ENCODE data around the gene SLC35F2.
"Not testable (repeated sequence)": the region's sequence is repeated elsewhere in the genome, so short reads cannot be mapped to it uniquely, and the experiment has no call there.

Gene SLC35F2

DNA sequence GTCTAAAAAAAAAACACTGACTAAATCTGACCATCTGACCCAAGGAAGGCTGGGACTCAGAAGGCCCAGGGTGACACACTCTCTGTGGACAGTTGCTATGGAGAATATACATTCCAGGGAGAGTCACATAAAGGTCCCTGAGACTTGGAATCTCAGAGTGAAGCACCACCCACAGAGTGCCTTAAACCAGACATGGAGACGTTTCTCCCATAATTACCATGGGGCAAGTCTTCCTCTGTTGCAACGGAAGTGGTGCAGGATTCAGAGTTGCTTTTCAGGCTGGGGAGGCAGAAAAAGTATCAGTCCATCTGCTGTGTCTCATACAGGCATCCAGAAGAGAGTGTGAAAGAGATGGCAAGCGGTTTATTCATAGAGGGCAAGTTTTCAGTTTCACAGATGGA lies 88.0 kb downstream of the SLC35F2 start:
- TF ChIP-seq, protein P1, sequence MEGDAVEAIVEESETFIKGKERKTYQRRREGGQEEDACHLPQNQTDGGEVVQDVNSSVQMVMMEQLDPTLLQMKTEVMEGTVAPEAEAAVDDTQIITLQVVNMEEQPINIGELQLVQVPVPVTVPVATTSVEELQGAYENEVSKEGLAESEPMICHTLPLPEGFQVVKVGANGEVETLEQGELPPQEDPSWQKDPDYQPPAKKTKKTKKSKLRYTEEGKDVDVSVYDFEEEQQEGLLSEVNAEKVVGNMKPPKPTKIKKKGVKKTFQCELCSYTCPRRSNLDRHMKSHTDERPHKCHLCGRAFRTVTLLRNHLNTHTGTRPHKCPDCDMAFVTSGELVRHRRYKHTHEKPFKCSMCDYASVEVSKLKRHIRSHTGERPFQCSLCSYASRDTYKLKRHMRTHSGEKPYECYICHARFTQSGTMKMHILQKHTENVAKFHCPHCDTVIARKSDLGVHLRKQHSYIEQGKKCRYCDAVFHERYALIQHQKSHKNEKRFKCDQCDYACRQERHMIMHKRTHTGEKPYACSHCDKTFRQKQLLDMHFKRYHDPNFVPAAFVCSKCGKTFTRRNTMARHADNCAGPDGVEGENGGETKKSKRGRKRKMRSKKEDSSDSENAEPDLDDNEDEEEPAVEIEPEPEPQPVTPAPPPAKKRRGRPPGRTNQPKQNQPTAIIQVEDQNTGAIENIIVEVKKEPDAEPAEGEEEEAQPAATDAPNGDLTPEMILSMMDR (IDR thresholded peaks at IDR 0.05): no peak
- no peak for TF ChIP-seq ZFX (IDR thresholded peaks at IDR 0.05; ENCODE audit: borderline replicate concordance)
- H3K27ac ChIP-seq: no peak overlapping the region

DNA sequence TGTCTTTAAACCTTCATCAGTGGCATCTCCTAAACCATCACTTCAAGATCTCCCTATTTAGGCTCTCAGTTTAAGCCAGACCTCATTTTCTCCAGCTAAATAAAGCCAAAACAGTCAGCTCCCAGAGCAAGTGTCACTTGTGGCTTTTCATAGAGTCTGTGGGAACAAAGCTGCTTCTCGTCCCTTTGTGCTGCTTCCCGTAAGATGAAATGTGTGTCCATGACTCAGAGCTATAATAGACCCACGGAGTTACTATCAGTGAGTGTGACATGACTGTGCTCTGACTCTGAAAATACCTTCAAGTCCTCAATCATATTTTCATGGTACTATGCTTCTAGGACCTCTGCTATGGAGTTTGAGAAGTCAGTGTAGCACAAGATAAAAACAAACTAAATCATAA lies 89.4 kb downstream of the SLC35F2 start:
- no peak overlapping the region for H3K27ac ChIP-seq
- TF ChIP-seq, protein P1 (IDR thresholded peaks at IDR 0.05): no peak
- TF ChIP-seq ZFX (IDR thresholded peaks at IDR 0.05; ENCODE audit: borderline replicate concordance): no peak

DNA sequence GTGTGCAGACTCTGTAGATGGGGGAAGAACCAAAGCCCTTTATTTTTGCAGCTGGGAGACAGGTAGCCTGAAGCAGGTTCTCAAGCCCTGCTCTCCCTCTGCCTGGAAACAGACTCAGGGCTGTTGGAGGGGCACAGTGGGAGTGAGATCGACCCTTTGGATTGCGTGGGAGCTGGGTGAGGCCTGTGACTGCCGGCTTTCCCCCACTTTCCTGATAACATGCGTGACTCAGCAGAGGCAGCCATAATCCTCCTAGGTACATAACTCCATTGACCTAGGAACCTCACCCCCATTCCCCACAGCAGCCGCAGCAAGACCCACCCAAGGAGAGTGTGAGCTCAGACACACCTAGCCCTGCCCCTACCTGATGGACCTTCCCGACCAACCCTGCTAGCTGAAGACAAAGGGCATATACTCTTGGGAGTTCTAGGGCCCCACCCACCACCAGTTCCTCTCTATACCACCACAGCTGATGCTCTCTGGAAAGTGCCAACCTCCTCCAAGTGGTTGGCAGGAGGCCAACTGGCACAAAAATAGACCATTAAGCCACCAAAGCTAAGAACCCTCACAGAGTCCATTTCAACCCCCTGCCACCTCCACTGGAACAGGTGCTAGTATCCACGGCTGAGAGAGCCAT lies 99.8 kb downstream of the SLC35F2 start:
- H3K27ac ChIP-seq: not testable (repeated sequence)

DNA sequence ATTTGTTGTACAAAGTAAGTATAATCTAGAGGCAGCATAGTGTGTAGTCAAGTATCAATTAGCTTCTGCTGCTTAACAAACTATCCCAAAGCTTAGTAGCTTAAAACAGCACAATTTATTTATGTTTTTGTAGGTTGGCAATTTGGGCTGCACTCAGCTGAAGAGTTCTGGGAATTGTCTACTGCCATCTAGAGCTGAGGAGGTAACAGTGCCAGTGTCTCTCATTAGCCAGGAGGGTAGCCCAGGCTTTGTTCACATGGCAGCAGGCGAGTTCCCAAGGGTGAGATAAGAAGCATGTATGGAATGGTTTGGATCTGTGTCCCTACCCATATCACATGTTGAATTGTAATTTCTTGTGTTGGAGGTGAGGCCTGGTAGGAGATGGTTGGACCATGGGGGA lies 100.9 kb downstream of the SLC35F2 start:
- TF ChIP-seq, protein P1 (IDR thresholded peaks at IDR 0.05): peak; percentile 36
- TF ChIP-seq ZFX (IDR thresholded peaks at IDR 0.05; ENCODE audit: borderline replicate concordance): no peak
- no peak overlapping the region for H3K27ac ChIP-seq

DNA sequence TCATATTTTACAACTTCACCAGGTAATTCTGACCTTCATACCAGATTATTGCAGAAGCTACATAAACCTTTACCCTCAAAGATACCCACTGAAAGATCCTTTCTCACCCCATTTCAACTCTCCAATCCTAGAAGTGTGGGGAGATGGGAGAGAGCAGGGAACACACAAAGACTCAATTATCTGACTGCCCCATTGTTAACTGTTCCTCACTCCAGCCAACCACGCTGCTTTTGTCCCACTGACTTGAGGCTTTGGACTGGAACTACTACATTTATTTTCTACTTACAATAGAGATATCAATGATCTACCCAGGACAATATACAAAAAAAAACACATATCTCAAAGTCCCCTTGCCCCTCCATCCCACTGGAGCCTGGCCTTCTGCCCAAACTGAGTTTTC lies 102.0 kb downstream of the SLC35F2 start:
- TF ChIP-seq, protein P1 (IDR thresholded peaks at IDR 0.05): no peak
- no peak for TF ChIP-seq ZFX (IDR thresholded peaks at IDR 0.05; ENCODE audit: borderline replicate concordance)
- H3K27ac ChIP-seq: no peak overlapping the region

DNA sequence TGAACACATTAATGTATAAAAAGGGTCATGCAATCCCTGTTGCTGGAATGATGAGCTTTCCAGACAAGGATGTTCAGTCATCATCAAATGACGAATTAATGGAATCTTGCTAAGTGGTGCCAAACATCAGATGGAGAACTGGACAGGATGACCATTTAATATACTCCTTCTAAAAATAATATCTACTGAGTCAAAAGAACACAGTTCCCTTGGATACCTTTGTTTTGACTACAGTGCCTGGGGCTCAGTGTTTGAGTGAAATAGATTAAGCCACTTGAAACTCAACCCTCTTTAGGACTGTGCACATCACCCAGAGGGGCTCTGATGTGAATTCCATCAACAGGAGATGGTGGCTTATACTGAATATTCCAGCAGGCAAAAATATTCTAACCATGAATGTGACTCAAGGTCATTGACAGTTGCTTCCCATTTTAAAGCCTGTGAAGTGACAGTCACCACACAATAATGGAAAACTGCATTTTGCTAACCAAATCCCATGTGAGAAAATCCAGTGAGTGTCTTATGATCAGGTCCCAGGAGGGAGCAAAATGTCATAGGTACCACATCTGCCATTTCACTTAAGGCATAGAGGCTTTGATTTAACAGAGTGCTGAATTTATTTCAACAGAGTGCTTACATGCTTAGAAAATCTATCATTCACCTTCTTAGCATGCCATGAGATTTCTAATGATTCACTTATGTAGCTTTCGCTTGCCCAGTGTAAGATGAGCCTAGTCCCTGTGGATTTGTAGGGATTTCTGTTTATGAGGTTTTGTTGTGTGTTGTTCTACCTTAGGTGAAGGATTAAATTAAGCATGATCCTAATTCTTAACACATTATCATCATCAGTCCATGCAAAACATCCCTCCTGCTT lies 105.4 kb downstream of the SLC35F2 start:
- no peak overlapping the region for H3K27ac ChIP-seq
- TF ChIP-seq, protein P1 (IDR thresholded peaks at IDR 0.05): no peak
- TF ChIP-seq ZFX (IDR thresholded peaks at IDR 0.05; ENCODE audit: borderline replicate concordance): no peak

DNA sequence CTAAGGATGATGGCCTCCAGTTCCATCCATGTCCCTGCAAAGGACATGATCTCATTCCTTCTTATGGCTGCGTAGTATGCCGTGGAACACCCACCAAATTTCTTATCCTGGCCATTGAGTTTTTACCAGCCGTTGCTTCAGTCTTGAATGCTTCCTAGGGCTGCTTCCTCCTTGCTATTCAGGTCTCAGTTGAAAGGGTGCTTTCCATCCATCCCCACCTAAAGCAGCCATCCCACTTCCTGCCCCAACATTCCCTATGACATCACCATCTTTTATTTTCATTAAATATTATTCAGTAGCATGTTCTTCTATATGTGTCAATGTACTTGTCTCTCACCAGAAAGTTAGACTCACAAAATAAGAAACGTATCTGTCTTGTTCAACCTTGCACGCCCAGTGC lies 106.1 kb downstream of the SLC35F2 start:
- no peak for TF ChIP-seq ZFX (IDR thresholded peaks at IDR 0.05; ENCODE audit: borderline replicate concordance)
- TF ChIP-seq, protein P1 (IDR thresholded peaks at IDR 0.05): no peak
- no peak overlapping the region for H3K27ac ChIP-seq

Data from 22Rv1 (cell line).